ENCODE measurements around the gene HPS3. TPM values are rescaled to one million over a fixed set of nuclear protein-coding genes. Genes with fewer than 3 reads are reported as not detected.

Gene HPS3
- total RNA-seq, 1 experiment from 2014 or later, result 11.3 TPM

DNA sequence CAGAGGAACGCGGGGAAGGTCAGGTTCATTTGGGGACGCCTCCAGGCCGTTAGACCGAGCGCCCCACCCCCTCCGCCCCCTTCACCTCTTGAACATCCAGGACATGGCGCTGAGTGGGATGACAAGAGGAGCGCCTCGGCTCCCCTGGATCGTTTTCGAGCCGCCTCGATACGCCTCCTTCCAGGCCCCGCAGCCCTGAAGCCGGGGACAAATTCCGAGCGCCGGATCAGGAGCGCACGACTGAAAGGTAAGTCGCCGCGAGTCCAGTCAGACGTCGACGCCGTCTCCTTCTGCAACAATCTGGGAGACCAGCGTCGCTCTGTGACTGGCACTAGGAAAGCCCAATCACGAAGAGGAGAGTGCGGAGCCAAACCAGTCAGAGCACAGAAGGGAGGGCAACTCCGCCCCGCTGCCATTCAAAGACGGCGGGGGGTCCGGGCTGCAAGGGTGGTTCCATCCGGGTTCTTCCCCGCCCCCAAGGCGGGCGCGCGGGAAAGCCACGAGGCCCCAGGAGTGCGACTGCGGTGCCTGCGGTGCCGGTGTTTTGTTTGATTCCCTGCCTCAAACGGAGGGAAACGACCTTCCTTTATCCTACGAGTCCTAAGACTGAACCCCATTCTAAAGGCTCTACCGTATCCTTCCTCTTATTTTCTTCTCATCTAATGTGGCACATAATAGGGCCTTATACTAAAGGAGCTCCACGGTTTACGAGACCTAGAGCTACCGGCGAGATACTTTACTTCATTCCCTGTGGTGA lies 43.0 kb upstream of the HPS3 start, which contains the start of gene HLTF:
HLTF (minus strand) TSS at position 302 of the 757 bp plus-strand sequence; CDS start at position 105, 197 bp downstream.
- intact Hi-C loops (cut with micrococcal nuclease), result no loop called here
- H3K9ac ChIP-seq (ENCODE audit: low read length), result peak within 1 kb of the TSS; percentile 80
- H3K36me3 ChIP-seq (ENCODE audit: low read depth, low read length), result no peaks in the 10 kb centered on the region
- peak within 1 kb of the TSS; percentile 98 for H3K4me3 ChIP-seq (ENCODE audit: low read length)
- ATAC-seq, result peak; percentile 98
- TF ChIP-seq EZH2 (IDR thresholded peaks at IDR 0.05; ENCODE audit: low read length, unreplicated experiment) (no peak), CTCF (conservative IDR thresholded peaks at IDR 0.05; ENCODE audit: low read depth, low read length) (no peak), EZH2phosphoT487 (IDR thresholded peaks at IDR 0.05; ENCODE audit: borderline replicate concordance, low read length) (no peak)
- peak; percentile 98 for DNase-seq
- TSS peak; percentile 48 for BruUV-seq (replicated peaks)
- peaks cover 16% of the 10 kb centered on the region for H3K4me1 ChIP-seq (ENCODE audit: insufficient read depth, low read length)
- no peak within 1 kb of the TSS for H3K27ac ChIP-seq (ENCODE audit: low read length)
- H3F3A ChIP-seq (ENCODE audit: low read length, unreplicated experiment), result no peaks in the 10 kb centered on the region
- H3K9me2 ChIP-seq (replicated peaks; ENCODE audit: low read length), result no peaks in the 10 kb centered on the region
- POLR2A ChIA-PET (ENCODE audit: unreplicated experiment), result no interaction called here
- no peaks in the 10 kb centered on the region for H3K27me3 ChIP-seq (ENCODE audit: low read length)
- peak within 1 kb of the TSS; percentile 93 for H2AFZ ChIP-seq (ENCODE audit: low read length)
- peaks cover 48% of the 10 kb centered on the region for H3K79me2 ChIP-seq (ENCODE audit: low read length)
- no peaks in the 10 kb centered on the region for H4K20me1 ChIP-seq (ENCODE audit: low read length)
- CTCF ChIA-PET, result no interaction called here
- H3K9me3 ChIP-seq (ENCODE audit: low read length), result no peaks in the 10 kb centered on the region
- peak within 1 kb of the TSS; percentile 91 for H3K4me2 ChIP-seq (ENCODE audit: low read length)

DNA sequence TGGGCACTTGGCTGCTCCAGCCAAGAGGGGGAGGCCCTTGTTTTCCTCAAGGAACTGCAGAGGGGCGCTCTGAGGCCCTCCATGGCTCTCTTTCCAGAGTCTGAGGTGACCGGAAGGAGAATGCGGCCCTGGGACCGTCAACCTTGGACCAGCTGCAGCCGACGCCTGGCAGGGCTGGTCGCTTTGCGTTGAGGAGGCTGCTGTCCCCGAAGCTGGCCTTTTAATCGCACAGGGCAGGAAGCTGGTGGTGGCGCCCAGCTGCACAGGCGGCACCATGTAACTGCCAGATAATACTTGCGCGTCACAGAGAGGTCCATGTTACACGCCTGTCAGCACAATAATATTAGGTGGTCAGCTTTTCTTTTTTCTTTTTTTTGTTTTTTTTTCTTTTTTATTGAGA lies 42.2 kb upstream of the HPS3 start:
- POLR2A ChIA-PET (ENCODE audit: unreplicated experiment), result no interaction called here
- no TSS peak for BruUV-seq (replicated peaks)

GRCh38 chr3:149089395-149089794 lies 40.0 kb upstream of the HPS3 start:
- ATAC-seq (no peak), DNase-seq (no peak)
- TF ChIP-seq EZH2phosphoT487 (IDR thresholded peaks at IDR 0.05; ENCODE audit: borderline replicate concordance, low read length), result no peak
- no peak for TF ChIP-seq CTCF (conservative IDR thresholded peaks at IDR 0.05; ENCODE audit: low read depth, low read length)
- no peak for TF ChIP-seq EZH2 (IDR thresholded peaks at IDR 0.05; ENCODE audit: low read length, unreplicated experiment)
- no peak overlapping the region for H3K4me2 ChIP-seq (ENCODE audit: low read length)
- peaks cover 8% of the 10 kb centered on the region; the same call in 1 of the 2 replicates for H3K4me1 ChIP-seq (ENCODE audit: insufficient read depth, low read length)
- H3K9me2 ChIP-seq (replicated peaks; ENCODE audit: low read length), result no peaks in the 10 kb centered on the region
- H4K20me1 ChIP-seq (ENCODE audit: low read length), result no peaks in the 10 kb centered on the region
- H3K36me3 ChIP-seq (ENCODE audit: low read depth, low read length), result no peaks in the 10 kb centered on the region
- no peaks in the 10 kb centered on the region for H3K9me3 ChIP-seq (ENCODE audit: low read length)
- no TSS peak for BruUV-seq (replicated peaks)
- intact Hi-C loops (cut with micrococcal nuclease), result no loop called here
- H3K27me3 ChIP-seq (ENCODE audit: low read length), result no peaks in the 10 kb centered on the region
- no peaks in the 10 kb centered on the region for H3F3A ChIP-seq (ENCODE audit: low read length, unreplicated experiment)
- no peak overlapping the region for H2AFZ ChIP-seq (ENCODE audit: low read length)
- H3K4me3 ChIP-seq (ENCODE audit: low read length), result no peak overlapping the region
- H3K9ac ChIP-seq (ENCODE audit: low read length), result no peak overlapping the region
- H3K27ac ChIP-seq (ENCODE audit: low read length), result no peak overlapping the region
- peaks cover 19% of the 10 kb centered on the region for H3K79me2 ChIP-seq (ENCODE audit: low read length)
- CTCF ChIA-PET, result no interaction called here
- POLR2A ChIA-PET (ENCODE audit: unreplicated experiment), result no interaction called here

More for the DNA sequence above, 42.2 kb upstream of the HPS3 start:
- Histone ChIP-seq H3K27ac (ENCODE audit: low read length) (no peak overlapping the region), H3K27me3 (ENCODE audit: low read length) (no peaks in the 10 kb centered on the region), H2AFZ (ENCODE audit: low read length) (0 out of 2 replicates have a peak overlapping the region, but pooled peaks have one; percentile 93), H3K9me3 (ENCODE audit: low read length) (no peaks in the 10 kb centered on the region), H4K20me1 (ENCODE audit: low read length) (no peaks in the 10 kb centered on the region), H3F3A (ENCODE audit: low read length, unreplicated experiment) (no peaks in the 10 kb centered on the region), H3K36me3 (ENCODE audit: low read depth, low read length) (no peaks in the 10 kb centered on the region), H3K9me2 (replicated peaks; ENCODE audit: low read length) (no peaks in the 10 kb centered on the region), H3K79me2 (ENCODE audit: low read length) (peaks cover 41% of the 10 kb centered on the region), H3K4me3 (ENCODE audit: low read length) (no peak overlapping the region), H3K4me2 (ENCODE audit: low read length) (no peak overlapping the region), H3K9ac (ENCODE audit: low read length) (no peak overlapping the region), H3K4me1 (ENCODE audit: insufficient read depth, low read length) (peaks cover 16% of the 10 kb centered on the region)
- TF ChIP-seq EZH2 (IDR thresholded peaks at IDR 0.05; ENCODE audit: low read length, unreplicated experiment), result no peak
- intact Hi-C loops (cut with micrococcal nuclease), result no loop called here
- ATAC-seq (no peak), DNase-seq (no peak)
- CTCF ChIA-PET, result no interaction called here

Measured in PC-3 (cell line).